Natural killer cell (primary cell): ENCODE data around the gene EFCC1. TPM values are rescaled to one million over a fixed set of nuclear protein-coding genes. Genes with fewer than 3 reads are reported as not detected.

ENCODE experiments used
- ATAC-seq, 3 donors: fragments of 150-1000 bp in 2 of 3; fragments of 200-7000 bp in 1 of 3; cut with Tn5 transposase; 1 replicate in 1 of 3; 2 replicates in 2 of 3; pipeline ENCODE4 v1.10.0; 2021; ENCODE audit warnings: mild to moderate bottlenecking in 2 of 3, moderate library complexity in 2 of 3
- DNase-seq, 2 donors: peaks; one replicate each; pipeline versions ENCODE4 v3.0.0 to v3.0.0-alpha.2; 2013 to 2021; ENCODE audit warnings: mixed read lengths in 1 of 2
- H3K27ac ChIP-seq: one replicate; pipeline ENCODE4 v1.5.1; 2013; ENCODE audit warnings: mild to moderate bottlenecking, low read length
- H3K27me3 ChIP-seq: one replicate; pipeline ENCODE4 v1.6.1; 2013; ENCODE audit warnings: low read length; ENCODE audit not compliant: control insufficient read depth, insufficient read depth
- H3K36me3 ChIP-seq: one replicate; pipeline ENCODE4 v1.6.1; 2013; ENCODE audit warnings: low read length; ENCODE audit not compliant: control insufficient read depth, insufficient read depth
- H3K4me1 ChIP-seq: one replicate; pipeline ENCODE4 v1.6.1; 2013; ENCODE audit warnings: low read length; ENCODE audit not compliant: control insufficient read depth, insufficient read depth
- H3K4me3 ChIP-seq: one replicate; pipeline ENCODE4 v1.5.1; 2013; ENCODE audit warnings: low read length
- H3K9me3 ChIP-seq: one replicate; pipeline ENCODE4 v1.6.1; 2013; ENCODE audit warnings: low read length; ENCODE audit not compliant: control insufficient read depth, insufficient read depth
- H3K27ac Mint-ChIP-seq, 2 donors: one replicate each; pipeline ENCODE4 v1.8.0; 2022; ENCODE audit warnings: mild to moderate bottlenecking in 2 of 2, mixed read lengths in 2 of 2, moderate library complexity in 1 of 2
- H3K27me3 Mint-ChIP-seq, 2 donors: one replicate each; pipeline ENCODE4 v1.8.0; 2022; ENCODE audit warnings: low read depth in 2 of 2, mixed read lengths in 2 of 2
- H3K36me3 Mint-ChIP-seq: one replicate; pipeline ENCODE4 v1.8.0; 2022; ENCODE audit warnings: mixed read lengths
- H3K4me1 Mint-ChIP-seq, 2 donors: one replicate each; pipeline ENCODE4 v1.8.0; 2022; ENCODE audit warnings: mixed read lengths in 2 of 2
- H3K4me3 Mint-ChIP-seq: one replicate; pipeline ENCODE4 v1.8.0; 2022; ENCODE audit warnings: mild to moderate bottlenecking, moderate library complexity, mixed read lengths
- H3K9me3 Mint-ChIP-seq, 2 donors: one replicate each; pipeline ENCODE4 v1.8.0; 2022; ENCODE audit warnings: mixed read lengths in 2 of 2
- CTCF ChIP-seq: fragments of 200-600 bp; IDR thresholded peaks from one replicate; pipeline ENCODE4 v1.8.0; 2022; ENCODE audit warnings: antibody characterized with exemption
- WGBS: methylation state at CpG from one replicate; pipeline ENCODE4 v1.1.7; 2013; ENCODE audit warnings: missing lambda C conversion rate; ENCODE audit not compliant: insufficient coverage; 5-methylcytosine and 5-hydroxymethylcytosine counted together
- intact Hi-C: fragments of 100-400 bp; cut with micrococcal nuclease; formaldehyde crosslinking; loops from one replicate; pipeline ENCODE4 v1.14.2; 2022
- total RNA-seq, 4 donors: library from RNA; stranded (reverse); fragments of 120-200 nt in 1 of 4; gene quantifications; one replicate each; pipeline versions ENCODE4 v1.2.3 to v1.2.4, GENCODE V29; 2013 to 2022

EFCC1 gene
- total RNA-seq, 3 donors from 2014 or later (not counting 1 experiment from before 2014, with no cell fraction given): 0.28 to 0.70 TPM; not detected in 1

GRCh38 chr3:128970740-128971047 is 30.4 kb upstream of the EFCC1 start:
- no peak for TF ChIP-seq CTCF
- Mint-ChIP-seq H3K4me1 (no peaks in the 10 kb centered on the region), H3K27me3 (no peaks in the 10 kb centered on the region), H3K36me3 (no peaks in the 10 kb centered on the region), H3K9me3 (no peaks in the 10 kb centered on the region), H3K4me3 (no peak overlapping the region), H3K27ac (peak overlapping the region in 1 of 2 donors; percentile 12)
- Histone ChIP-seq H3K4me3 (no peak overlapping the region), H3K27ac (no peak overlapping the region), H3K4me1 (peaks cover 10% of the 10 kb centered on the region), H3K27me3 (no peaks in the 10 kb centered on the region), H3K9me3 (no peaks in the 10 kb centered on the region), H3K36me3 (no peaks in the 10 kb centered on the region)
- intact Hi-C loops: loop anchor here (1.0 kb wide), 1 partner anchor 275 kb away; no protein-coding TSS in a partner anchor
- DNase-seq (peak in 1 of 2 donors; percentile 14), ATAC-seq (peak in 2 of 3 donors; percentile 37 to 50)
- WGBS: no CpG with 5 or more reads among the region's 1 CpG

DNA sequence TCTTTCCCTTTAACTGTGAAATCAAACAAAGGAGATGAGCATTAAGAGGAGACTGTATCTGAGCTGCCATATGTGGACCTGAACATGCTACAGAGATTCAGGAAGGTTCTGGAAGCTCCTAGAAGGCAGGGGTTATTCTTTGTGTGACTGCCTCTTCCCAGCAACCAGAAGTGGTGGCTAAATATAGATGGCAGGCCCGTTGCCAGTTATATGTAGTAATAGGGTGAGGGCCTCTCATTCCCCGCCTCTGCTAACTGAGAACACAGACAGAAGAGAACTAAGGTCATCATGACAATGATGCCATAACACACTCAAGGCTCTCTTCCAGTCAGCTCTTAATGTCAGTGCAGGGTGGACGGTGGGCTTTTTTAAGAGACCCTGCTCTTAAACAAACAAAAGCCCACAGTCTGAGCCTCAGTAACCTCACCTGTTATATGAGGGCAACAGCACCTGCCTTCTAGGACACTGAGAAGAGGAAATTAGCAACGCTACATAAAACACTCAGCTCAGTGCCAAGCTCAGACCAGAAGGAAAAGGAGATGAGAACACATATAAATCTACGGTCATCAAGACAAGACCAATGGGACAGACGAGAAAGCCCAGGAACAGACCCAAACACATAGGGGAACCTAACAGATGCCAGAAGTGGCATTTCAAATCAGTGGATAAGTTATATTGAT is 29.5 kb upstream of the EFCC1 start:
- H3K27ac ChIP-seq: no peak overlapping the region
- H3K4me3 Mint-ChIP-seq: no peak overlapping the region
- H3K36me3 ChIP-seq: no peaks in the 10 kb centered on the region
- H3K36me3 Mint-ChIP-seq: no peaks in the 10 kb centered on the region
- no peaks in the 10 kb centered on the region for H3K27me3 Mint-ChIP-seq
- no peaks in the 10 kb centered on the region for H3K9me3 ChIP-seq
- 94% methylated on average over 4 of the region's 6 CpGs for WGBS
- ATAC-seq (no peak), DNase-seq (no peak)
- no peaks in the 10 kb centered on the region for H3K9me3 Mint-ChIP-seq
- intact Hi-C loops: no loop called here
- no peak overlapping the region for H3K4me3 ChIP-seq
- no peak overlapping the region for H3K27ac Mint-ChIP-seq
- no peaks in the 10 kb centered on the region for H3K4me1 Mint-ChIP-seq
- H3K4me1 ChIP-seq: peaks cover 10% of the 10 kb centered on the region
- TF ChIP-seq CTCF: no peak
- H3K27me3 ChIP-seq: no peaks in the 10 kb centered on the region

GRCh38 chr3:128973988-128974564 is 27.0 kb upstream of the EFCC1 start:
- Histone ChIP-seq H3K9me3 (no peaks in the 10 kb centered on the region), H3K27me3 (no peaks in the 10 kb centered on the region), H3K4me1 (peaks cover 10% of the 10 kb centered on the region), H3K4me3 (no peak overlapping the region), H3K36me3 (no peaks in the 10 kb centered on the region), H3K27ac (no peak overlapping the region)
- H3K27me3 Mint-ChIP-seq: peaks cover 0 to 9% of the 10 kb centered on the region in 2 donors
- no peaks in the 10 kb centered on the region for H3K36me3 Mint-ChIP-seq
- no peak for TF ChIP-seq CTCF
- no peak overlapping the region for H3K27ac Mint-ChIP-seq
- no peaks in the 10 kb centered on the region for H3K9me3 Mint-ChIP-seq
- intact Hi-C loops: no loop called here
- 43% methylated on average over 4 of the region's 5 CpGs for WGBS
- no peaks in the 10 kb centered on the region for H3K4me1 Mint-ChIP-seq
- DNase-seq (no peak), ATAC-seq (no peak)
- no peak overlapping the region for H3K4me3 Mint-ChIP-seq

GRCh38 chr3:128975276-128975675 is 25.8 kb upstream of the EFCC1 start:
- no peak for TF ChIP-seq CTCF
- DNase-seq: no peak
- no peak for ATAC-seq
- Mint-ChIP-seq H3K27ac (no peak overlapping the region), H3K9me3 (no peaks in the 10 kb centered on the region), H3K27me3 (peaks cover 0 to 9% of the 10 kb centered on the region in 2 donors), H3K36me3 (no peaks in the 10 kb centered on the region), H3K4me3 (no peak overlapping the region), H3K4me1 (no peaks in the 10 kb centered on the region)
- Histone ChIP-seq H3K9me3 (no peaks in the 10 kb centered on the region), H3K4me3 (no peak overlapping the region), H3K27ac (no peak overlapping the region), H3K36me3 (no peaks in the 10 kb centered on the region), H3K27me3 (no peaks in the 10 kb centered on the region), H3K4me1 (peaks cover 8% of the 10 kb centered on the region)
- 100% methylated on average over 1 of the region's 1 CpG for WGBS
- intact Hi-C loops: no loop called here
